Muscle of arm (tissue), 12 donors: ENCODE results near the gene RBFOX1. TPM values are rescaled to one million over a fixed set of nuclear protein-coding genes. Genes with fewer than 3 reads are reported as not detected.
A peak's percentile ranks its signal among the peaks of the same experiment; 100 is the strongest.

Experiments
- DNase-seq: peaks from one replicate; pipeline ENCODE4 v3.0.0-alpha.2; 2013
- polyA plus RNA-seq, 12 donors: library from polyadenylated mRNA; unstranded; fragments of 120-200 nt; gene quantifications; one replicate each; pipeline ENCODE4 v1.2.1, GENCODE V29; 2013; ENCODE audit not compliant: insufficient read length in 12 of 12

RBFOX1 gene
- polyA plus RNA-seq, 12 donors: 30.4 to 81.1 (median 58.0) TPM; not detected in 1

DNA sequence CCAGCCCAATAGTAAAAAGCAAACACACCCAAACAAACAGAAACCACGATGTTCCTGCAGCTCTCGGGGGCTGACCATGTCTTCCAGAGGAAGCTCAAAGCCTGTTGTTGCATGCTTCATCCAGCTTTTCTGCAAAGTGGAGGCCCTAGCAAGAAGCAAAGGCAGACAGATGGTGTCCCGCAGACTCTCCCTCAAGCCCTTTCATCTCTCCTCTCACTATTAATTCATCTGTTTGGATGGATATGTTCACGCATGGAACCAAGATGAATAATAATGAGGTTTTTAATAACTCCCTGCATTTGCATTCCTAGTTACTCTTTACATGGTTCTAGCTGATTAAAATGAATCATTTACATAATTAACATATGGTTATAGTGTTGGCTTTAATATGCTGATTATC is 36.6 kb downstream of the RBFOX1 start:
- DNase-seq: no peak

DNA sequence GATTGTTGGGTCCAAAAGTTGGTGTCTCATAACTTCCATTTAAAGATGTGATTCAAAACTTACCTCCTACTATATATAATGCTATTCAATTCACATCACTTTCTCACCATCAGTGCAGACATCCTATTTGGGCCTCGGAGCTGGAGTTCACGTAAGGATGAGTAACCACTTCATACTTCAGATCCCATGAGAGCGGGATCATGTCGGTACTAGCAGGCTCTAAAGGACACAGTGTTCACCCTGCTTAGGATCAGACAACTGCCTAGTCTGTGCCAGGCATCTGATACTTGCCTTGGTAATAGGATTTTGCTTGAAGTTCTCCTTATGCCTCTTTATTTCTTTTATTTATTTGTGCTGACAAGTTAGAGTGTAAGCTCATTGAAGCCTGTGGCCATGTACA is 39.5 kb downstream of the RBFOX1 start:
- no peak for DNase-seq

DNA sequence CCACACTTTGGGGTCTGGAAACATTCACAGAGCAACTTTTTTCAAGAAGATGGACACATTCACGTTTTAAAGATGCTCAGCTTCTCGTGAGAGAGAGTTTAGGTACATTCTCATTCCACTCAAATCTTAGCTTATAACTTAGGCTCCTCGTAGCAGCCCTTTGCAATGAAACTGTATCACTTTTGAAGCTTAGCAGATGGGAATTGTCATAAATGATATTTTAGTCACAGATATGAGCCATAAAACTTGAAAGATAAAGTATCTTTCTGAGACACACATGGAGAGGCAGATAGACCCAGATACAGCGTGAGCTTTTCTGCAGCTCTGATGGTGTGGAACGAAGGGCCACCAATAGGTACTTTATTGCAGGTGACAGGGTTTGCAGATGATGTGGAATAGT is 41.1 kb downstream of the RBFOX1 start:
- DNase-seq: no peak

DNA sequence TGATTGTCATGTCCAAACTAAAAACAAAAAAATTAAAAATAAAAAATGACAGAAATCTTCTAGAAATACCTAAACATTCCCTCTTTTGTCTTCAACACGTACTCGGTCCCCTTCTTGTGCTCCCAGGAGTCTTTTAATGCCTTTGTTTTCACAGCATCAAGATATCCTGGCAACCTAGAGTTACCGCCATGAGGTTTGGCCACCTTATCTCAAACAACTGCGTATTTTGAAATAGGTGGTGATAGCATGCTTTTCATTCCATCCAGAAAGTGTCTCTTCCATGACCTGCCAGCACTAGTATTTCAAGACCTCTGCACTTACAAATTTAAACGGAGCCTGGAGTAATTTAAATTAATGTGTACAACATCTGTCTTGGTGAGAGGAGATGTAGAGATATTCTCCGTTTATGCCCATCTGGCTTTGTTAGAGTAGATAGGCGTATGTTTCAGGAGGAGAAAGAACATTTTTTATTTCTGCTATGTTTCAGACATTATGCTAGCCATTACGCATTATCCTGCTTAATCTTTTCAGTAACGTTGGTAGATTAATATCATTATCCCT is 42.0 kb downstream of the RBFOX1 start:
- DNase-seq: no peak

DNA sequence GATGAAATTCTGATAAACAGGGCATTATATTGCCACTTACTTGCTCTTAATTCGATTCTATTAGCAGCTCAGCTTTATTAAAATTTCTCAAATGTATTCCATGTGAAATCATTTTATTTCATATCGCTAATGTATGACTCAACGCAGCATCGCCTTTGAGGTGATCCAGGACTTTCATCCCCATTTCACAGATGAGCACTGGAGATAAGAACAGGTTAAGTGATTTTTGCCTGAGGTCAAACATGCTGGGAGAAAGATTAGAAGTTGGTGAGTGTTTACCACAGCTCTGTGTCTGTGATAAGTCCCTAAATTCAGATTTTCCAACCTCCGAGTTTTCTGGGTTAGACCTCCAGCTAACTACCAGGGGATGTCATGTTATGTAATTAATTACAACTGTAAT is 43.6 kb downstream of the RBFOX1 start:
- no peak for DNase-seq

DNA sequence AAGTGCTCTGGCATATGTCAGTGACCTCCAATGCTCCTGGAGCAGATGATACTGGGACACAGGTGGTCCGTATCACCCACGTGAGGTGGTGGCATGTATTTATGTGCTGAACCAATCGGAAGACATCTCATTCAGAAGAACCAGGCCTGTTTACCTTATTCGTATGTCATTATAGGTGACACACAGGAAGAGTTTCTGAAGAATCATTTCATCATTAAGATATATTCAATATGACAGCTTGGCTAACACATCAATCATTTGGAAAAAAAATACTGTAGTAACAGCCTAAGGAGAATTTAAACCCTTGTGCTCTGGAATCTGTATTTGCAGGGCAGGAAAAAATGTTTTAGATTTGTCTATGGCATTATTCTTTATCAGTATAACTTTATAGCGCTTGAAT is 44.6 kb downstream of the RBFOX1 start:
- DNase-seq: no peak

DNA sequence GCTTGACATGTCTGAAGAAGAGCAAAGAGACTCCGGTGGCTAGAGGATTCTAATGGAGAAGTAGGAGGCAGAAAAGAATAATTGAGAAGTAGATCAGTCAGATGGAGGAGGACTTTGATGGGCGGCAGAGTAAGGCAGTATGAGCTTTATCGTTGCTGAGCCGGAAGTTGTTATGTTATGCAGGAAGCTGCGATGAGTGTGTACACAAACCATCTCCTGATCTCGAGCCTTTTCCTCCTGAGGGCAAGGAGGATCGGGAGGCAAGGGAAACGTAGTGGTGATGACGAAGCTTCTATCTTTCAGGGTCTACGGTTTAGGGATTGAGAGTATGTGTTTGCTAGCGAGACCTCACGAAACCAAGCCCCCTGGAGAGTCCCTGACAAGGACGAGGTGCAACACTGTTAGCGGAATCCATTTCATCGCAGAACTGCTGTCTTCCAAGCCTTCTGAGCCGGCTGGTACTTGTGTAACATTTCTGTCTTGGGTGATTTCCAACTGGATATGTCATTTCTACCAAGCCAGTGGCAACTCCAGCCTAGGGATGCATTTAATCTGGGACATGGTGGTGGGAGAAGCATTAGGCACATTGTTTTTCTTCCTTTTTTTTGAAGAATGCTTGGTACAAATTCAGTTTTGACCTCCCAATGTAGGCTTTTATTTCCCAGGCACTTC is 45.5 kb downstream of the RBFOX1 start:
- DNase-seq: no peak

DNA sequence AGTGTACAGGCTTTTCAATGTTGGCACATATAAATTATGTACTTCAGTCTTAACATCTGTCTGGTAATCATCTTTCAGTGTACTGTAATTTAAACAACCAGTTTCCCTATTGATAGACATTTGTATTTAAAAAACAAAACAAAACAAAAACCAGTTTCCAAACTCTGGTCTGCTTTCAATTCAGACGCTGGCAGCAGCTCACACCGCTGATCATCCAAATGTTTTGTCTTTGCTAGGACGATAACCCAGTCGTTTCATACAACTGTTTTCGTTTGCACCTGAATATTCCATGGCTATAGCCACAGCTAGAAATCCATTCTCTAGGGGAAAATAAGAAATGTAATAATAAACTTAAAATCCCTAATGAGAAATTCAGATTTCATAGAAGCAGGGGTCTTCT is 47.8 kb downstream of the RBFOX1 start:
- peak; percentile 18 for DNase-seq

DNA sequence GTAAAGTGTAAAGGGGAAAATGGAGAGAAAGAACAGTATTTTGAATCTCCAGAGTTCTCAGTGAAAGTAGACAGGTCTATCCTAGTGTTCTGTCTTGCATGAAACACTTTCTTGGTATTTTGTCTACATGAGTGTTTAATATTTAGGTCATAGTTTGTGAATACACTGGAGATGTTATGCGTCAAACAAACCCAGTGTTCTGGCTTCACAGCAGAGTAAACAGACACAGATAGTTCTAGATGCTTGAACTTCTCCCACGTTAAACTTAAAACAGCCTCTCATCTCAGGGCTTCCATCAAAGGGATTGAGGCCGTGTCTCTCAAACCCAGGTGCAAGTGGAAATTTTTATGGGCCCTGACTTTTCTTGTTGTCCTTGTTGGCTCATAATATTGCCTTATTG is 48.3 kb downstream of the RBFOX1 start:
- peak; percentile 15 for DNase-seq

DNA sequence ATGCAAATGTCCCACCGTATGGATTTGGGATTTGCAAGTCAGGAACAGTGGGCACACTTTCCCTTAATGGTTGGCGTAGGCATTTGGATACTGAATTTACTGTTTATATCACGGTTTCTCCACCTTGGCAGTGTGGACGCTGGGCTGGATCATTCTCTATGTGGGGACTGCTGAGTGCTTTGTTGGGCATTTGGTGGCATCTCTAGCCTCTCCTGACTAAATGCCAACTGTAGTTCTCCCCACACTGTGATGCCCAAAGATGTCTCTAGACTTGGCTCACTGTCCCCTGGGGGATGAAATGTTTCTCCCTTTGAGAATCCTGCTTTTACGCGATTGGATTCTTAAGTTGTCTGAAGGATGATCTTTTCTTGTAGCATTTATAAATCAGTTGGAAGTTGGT is 49.0 kb downstream of the RBFOX1 start:
- no peak for DNase-seq

DNA sequence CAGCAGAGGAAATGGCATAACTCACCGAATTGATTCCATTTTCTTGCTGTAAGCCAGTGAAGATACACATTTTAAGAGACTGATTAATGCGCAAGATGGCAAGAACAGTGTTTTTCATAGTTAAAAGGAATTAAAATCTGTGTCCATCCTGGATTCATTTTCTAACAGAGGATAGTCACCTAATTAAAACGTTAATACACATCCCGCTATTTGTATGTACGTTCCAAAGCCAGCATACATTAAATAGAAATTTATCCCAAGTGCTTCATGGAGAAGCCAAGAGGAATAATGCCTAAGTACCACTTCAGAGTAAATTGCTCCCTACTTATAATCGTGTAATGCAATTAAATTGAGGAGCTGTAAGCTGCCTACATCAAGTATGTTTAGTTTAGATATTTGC is 49.9 kb downstream of the RBFOX1 start:
- no peak for DNase-seq

DNA sequence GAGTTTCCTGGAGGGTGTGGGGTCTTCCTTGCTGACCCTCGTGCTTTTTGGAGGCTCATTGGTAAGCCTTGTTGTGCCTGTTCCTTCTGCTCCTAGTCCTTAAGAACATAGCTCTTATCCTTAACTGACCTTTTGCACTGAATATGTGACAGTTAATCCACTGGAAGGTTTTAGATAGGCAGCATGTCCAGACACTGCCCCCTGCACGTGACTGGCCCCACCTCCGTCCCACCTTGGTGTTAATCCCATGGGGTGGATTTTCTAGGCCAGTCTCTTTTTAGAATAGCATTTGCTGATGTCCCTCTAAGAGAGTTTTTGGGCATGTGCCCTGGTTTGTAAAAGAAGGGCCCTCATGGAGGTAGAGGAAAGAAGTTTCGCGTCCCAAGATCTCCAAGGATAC is 58.3 kb downstream of the RBFOX1 start:
- no peak for DNase-seq

DNA sequence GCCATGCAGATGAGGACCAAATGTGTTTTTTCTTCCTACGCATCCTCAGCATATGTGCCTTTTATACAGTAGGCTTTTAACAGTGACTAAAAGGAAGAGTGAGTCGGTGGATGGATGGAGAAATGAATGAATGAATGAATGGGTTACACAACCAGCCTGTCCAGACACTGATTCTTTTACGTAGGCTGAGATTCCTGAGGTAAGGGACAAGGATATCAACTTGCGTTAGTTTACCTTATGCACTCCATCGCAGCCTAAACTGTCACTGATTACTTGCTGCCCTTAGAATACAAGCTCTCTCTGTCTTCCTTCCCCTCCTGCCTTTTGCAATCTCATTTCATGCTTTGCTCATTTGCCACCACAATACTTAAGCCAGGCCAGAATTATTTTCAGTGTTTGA is 59.0 kb downstream of the RBFOX1 start:
- no peak for DNase-seq

DNA sequence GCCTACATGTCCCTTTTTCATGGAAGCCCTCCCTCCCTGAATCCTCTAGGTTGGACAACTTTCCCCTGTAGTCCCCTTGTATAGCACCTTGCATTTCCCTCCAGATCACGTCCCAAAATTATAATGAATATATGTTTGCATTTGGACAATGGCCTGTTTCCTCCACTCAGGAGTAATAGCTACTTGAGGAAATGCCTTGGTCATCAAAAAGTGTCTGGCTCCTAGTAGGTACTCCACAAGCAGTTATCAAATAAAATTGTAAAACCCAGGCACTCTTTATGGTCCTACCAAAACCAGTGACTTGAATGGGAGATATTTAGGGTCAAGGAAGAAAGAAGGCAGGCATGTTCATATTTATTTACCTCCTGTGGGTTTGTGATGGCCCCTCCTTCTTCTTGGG is 59.6 kb downstream of the RBFOX1 start:
- no peak for DNase-seq

DNA sequence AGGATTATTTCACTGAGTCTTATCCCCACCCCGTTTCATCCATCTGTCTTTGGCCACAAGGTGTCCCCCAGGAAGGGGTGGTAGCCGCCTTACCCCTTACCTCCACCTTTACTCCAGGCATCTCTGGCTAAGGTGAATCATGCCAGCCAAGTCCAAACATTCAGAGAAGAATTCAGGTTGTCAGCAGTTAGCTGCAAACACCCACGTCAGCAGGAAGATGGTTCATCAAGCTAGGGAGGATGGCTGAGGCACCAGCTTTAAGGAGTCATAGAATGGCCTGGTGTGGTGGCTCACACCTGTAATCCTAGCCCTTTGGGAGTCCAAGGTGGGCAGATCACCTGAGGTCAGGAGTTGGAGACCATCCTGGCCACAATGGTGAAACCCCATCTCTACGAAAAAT is 61.0 kb downstream of the RBFOX1 start:
- no peak for DNase-seq

DNA sequence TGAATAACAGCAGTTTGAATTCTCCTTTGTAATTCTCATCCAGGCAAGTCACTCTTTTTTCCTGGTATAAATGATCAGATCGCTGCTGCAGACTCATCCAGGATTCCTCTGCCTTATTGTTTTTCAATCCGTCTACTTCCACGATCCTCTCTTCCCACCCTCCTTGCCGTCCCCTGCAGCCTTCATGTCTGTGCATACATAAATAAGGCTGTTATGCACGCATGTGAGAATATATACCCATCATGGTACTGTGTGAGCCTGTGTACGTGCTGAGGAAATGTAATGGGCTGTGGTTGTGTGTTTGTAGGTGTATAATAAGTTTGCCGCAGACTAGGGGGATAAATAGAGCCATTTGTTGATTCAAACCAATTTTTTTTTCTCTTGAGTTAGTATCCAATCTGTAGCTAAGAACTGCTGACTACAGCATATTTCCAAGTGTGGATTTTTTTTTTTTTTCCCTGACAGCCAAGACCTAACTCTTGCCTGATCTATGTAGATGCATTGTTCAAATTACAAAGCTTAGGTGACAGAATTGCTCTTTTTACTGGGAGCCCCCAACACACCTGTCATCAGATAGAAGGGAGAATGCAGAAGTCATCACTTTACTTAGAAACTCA is 62.2 kb downstream of the RBFOX1 start:
- DNase-seq: no peak

DNA sequence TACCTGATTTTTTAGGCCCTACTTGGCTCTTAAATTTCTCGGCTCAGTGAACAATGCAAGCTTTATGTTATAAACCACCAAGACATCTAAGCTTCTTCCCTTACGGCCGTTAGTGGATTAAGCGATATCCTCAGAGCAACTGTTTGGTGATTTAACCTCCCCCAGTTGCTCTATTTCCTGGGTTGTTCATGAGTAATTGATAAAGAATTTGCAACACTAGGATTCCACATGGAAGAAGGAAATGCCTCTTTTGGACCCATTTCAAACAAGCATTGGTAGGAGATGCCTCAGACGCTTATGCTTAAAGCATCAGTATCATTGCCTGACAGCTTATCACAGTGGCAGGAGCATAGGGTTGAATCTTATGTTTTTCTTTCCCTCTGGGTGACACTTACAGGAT is 65.3 kb downstream of the RBFOX1 start:
- no peak for DNase-seq

DNA sequence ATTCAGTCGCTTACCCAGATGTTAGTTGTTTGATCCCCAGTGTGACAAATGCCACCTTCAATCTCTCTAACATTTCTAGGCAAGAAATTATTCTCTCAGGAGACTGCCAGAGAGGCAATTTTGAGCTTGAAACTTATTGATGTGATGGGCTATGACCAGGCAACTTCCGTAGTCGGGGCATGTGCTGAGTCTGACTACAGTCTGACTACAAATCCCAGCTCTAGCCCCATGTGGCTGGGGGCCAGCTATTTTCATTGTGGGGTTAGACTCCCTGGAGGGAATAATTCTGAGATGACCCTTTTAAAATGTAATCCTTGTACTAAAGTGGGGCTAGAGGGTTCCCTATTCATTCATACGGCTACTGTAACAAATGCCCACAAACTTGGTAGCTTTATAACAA is 65.9 kb downstream of the RBFOX1 start:
- DNase-seq: no peak

DNA sequence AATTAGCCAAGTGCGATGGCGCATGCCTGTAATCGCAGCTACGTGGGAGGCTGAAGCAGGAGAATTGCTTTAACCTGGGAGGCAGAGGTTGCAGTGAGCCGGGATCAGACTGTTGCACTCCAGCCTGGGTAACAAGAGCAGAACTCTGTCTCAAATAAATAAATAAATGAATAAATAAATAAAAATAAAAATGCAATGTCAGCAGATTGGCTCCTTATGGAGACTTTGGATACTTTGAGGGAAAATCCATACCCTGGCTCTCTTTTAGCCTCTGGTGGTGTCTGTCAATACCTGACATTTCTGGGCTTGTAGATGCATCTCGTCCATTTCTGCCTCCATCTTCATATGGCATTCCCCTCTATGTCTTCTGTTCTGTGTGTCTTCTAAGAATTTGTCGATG is 66.7 kb downstream of the RBFOX1 start:
- DNase-seq: no peak

DNA sequence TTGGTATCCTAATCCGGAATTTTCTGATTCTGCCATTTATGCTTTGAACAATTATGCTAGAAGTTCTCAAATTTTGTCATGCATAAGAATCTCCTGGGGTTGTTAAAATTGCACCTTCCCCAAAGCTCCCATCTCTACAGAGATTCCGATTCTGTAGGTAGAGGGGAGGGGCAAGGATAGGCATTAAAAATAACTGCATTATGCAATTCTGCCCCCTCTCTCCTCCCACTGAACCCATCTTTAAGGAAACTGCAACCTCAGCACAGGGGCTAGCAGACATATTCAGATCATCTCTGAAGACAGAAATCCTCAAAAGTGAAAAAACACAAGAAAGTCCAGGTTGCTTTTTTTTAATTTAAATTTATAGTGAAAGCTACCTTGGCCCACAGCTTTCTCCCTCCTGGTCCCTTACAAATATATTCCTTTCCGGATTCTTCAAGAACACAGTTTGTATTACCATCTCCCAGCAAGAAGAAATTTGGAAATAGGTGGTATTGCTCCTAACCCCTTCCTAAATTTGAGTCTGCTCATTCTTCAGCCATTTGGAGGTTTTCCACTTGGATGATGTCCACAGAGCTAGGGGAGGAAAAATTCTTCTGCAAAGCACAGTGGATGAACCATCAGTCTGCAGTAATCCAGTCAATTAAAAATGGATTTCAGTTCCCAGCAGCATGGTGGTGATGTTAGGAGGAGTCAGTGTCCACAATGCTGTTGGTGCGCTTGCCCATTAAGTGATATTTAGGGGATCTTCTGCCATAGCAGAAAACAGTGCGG is 67.7 kb downstream of the RBFOX1 start:
- DNase-seq: peak; percentile 31

DNA sequence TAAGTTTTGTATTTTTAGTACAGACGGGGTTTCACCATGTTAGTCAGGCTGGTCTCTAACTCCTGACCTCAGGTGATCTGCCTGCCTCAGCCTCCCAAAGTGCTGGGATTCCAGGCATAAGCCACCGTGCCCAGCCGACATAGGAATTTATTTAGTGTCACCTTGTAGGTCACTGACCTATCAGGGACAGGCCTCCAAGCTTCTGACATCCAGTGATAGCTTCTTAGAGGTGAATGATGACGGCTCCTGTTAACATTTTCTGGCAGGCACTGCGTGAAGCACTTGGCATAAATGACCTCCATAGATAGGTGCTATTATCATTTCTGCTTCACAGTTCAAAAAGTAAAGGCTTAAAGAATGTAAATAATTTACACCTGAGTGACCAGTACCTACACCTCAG is 71.6 kb downstream of the RBFOX1 start:
- no peak for DNase-seq

DNA sequence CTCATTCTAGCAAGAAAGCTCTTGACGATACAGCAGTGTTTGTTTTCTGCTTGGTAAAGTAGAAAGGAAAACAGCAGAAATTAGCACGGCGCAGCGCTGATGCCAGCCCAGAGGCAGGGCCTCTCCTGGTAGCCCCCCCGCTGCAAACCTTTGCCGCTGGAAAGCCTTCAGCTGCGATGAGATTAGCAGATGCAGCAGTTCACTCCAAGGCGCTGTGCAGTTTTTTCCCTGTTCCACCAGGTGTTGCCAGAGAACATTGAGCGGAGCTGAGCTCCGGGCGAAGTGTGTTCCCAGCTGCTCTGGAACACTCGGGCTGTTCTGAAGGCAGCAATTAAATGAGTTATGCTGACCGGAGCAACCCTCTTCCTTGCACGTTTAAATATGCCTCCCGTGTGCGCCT is 72.5 kb downstream of the RBFOX1 start:
- peak; percentile 81 for DNase-seq
